GM18517 (cell line): ENCODE results near the gene UBA3.

Source experiments
- ATAC-seq: cut with Tn5 transposase; IDR thresholded peaks from one replicate; pipeline ENCODE4 v1.9.1; 2021; ENCODE audit warnings: mild to moderate bottlenecking, moderate library complexity; ENCODE audit not compliant: unreplicated experiment

Gene UBA3

GRCh38 chr3:69012800-69013252, 67.3 kb downstream of the UBA3 start:
- ATAC-seq = peak; percentile 41

DNA sequence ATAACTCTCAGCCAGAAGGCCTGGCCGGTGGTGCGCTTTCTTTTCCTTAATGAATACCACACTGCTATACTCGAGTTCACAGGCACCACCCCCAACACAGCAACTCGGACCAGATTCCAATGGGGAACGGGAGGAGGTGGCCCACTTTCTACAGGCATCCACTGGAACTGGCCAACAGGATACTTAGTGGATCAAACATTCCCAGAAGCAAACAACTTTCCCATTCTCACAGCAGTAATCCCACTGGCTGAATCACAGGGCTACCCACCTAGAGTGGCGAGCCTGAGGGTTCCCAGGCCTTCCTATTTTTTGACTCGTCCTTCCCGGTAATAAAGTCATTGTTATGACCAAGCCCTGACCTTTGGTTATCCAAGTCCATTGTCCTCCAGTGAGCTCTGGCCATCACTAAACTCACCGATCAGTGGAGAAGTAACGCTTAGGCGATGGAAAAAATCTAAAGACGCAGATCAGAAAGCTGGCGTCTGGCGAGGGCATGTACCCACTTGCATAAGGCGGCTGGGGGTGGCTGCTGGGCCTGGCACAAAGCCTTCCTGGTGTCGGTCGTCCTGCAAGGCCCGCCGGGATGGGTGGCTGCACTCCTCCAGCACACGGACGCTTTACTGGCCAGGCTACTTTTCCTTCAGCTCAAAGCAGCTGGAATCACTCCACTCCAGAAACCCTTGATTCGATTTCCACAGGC, 67.9 kb downstream of the UBA3 start:
- ATAC-seq = no peak

- ATAC-seq = no peak
These were observed 69.0 kb downstream of the UBA3 start for GRCh38 chr3:69011096-69011730.

DNA sequence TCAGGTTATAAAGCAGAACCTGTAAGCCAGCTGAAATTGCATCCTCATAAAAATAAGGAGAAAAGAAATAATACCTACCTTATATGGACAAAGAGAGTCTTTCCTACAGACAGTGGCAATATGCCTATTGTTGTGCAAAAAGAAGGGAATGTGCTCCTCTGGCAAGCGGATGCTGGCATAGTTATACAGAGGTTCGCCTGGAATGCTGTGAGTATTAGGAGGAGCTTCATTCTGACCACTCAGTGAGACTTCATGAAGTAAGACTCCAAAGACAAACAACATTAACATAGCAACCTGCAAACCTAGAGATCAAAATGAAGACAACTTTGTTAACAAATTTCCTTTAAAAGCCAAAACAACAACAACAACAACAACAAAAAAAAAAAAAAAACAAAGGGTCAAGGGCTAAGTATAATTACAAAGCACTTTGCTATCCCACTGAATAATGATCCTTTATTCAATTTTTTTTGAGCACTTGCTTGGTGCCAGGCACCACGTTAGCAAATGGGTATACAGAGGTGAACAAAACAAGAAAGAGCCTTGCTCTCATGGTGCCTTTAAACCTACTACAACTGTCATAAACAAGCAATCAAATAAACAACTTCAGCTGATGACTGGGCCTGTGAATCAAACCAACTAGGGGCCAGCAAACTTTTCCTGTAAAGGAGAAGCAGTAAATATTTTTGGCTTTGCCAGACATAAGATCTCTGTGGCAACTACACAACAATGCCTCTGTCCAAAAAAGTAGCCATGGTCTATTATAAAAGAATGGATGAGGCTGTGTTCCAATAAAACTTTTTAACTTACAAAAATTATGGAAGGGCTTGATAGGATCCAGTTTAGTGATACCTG, 70.4 kb downstream of the UBA3 start:
- ATAC-seq = no peak

DNA sequence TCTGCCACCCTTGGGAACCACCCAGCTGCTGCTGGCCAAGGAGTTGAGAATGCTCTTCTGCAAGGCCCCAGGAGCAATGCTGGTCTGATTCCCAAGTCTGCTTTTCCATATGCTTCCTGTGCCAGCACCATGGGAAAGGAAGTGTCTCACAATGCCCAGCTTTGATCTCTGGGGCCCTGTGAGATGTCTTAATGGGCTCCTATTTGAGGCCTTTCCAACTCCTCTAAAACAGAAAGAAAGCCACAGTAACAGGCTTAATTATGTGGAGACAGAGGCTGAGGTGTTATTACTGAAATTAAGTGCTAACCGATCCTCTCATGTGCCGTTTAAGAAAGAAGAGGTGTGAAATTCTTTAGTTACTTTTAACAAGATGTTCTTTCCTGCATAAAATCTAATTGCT, 71.2 kb downstream of the UBA3 start:
- no peak for ATAC-seq

DNA sequence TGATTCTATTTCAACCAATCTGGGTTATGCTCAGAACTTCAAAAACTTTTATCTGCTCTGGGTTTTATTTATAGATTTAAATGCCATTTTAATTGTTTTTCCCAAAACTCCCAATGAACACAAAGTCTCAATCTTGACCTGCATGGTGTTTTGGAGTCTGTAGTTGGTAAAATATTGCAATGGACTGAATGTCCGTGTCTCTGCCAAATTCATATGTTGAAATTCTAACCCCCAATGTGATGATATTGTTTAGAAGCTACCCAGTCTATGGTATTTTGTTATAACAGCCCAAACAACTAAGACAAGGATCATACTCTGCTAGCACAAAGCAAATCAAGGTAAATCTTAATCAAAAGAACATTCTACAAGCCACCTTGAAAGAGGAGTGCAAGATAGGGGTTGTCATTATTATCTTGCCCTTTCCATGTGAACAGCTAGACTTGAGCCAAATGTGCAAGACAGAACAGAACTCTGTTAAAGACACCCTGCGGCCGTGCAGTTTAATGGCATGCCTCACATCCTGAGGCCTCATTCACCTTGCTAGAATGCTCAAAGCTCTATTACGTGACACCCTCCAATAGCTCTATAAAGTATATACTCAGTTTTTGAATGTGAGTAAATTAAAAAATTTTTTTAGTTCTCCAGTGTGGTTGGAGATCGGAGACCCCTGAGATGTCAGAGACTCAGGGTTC, 74.2 kb downstream of the UBA3 start:
- no peak for ATAC-seq

- ATAC-seq = no peak
These were observed 74.9 kb downstream of the UBA3 start for GRCh38 chr3:69005071-69005790.
